Cardiac atrium fibroblast (primary cell): ENCODE results near the gene KLF17. TPM values are rescaled to one million over a fixed set of nuclear protein-coding genes. Genes with fewer than 3 reads are reported as not detected.

ENCODE experiments used
- total RNA-seq: library from RNA; depleted of rRNA; stranded (reverse); fragments of >200 nt; gene quantifications from 2 replicates; pipeline ENCODE4 v1.2.3, GENCODE V29; 2015

The KLF17 gene
- under 0.01 and 0.16 TPM in 2 replicates for total RNA-seq

GRCh38 chr1:44118682-44119081 lies at the start of gene KLF17:
Gene KLF17 (plus strand): TSS chr1:44118821. CDS start chr1:44118908, 87 bp downstream.

DNA sequence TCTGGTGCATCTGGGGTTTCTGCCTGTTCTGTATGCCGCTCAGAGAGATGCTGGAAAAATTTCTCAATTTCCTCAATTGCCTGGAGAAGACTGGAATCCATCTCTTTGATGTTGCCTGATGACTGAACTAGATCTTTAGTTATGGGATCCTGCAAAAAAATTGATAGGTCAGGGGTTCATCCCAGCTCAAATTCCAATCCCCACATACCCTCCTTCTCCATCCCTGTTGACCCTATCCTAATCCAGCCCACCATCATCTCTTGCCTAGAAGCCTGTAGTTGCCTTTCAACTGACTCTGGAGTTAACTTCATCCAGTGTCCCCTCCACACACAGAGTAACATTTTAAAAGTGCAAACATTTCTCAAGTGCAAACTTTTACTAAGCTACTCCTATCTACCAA lies 22.9 kb downstream of the KLF17 start, which contains the start of gene KLF18:
TSS of gene KLF18 (minus strand) at position 101 of the 400 bp plus-strand sequence. CDS start at position 101, 0 bp downstream.

Other genes starting within 250 kb of the KLF17 start
- gene ARTN, start 185.0 kb upstream of the KLF17 start, total RNA-seq: not detected in 2 replicates
- gene IPO13, start 171.9 kb upstream of the KLF17 start, total RNA-seq: 18.8 and 29.3 TPM in 2 replicates
- 17.5 and 24.0 TPM in 2 replicates for gene DPH2, start 148.8 kb upstream of the KLF17 start, total RNA-seq
- gene ATP6V0B, start 143.9 kb upstream of the KLF17 start, total RNA-seq: 103 and 155 TPM in 2 replicates
- 89.4 and 127 TPM in 2 replicates for gene B4GALT2, start 139.6 kb upstream of the KLF17 start, total RNA-seq
- gene CCDC24, start 127.2 kb upstream of the KLF17 start, total RNA-seq: 2.5 and 3.9 TPM in 2 replicates
- gene SLC6A9, start 87.4 kb upstream of the KLF17 start, total RNA-seq: 9.0 and 21.7 TPM in 2 replicates
- not detected in 2 replicates for gene KLF18, start 22.8 kb downstream of the KLF17 start, total RNA-seq
- gene DMAP1, start 94.7 kb downstream of the KLF17 start, total RNA-seq: 19.1 and 36.3 TPM in 2 replicates
- gene ERI3, start 236.4 kb downstream of the KLF17 start, total RNA-seq: 45.2 and 63.9 TPM in 2 replicates